CD14-positive monocyte (primary cell): ENCODE results near the gene NANOS3. TPM values are rescaled to one million over a fixed set of nuclear protein-coding genes. Genes with fewer than 3 reads are reported as not detected.
"Not testable (repeated sequence)": the region's sequence is repeated elsewhere in the genome, so short reads cannot be mapped to it uniquely, and the experiment has no call there.

ENCODE experiments used
- DNase-seq, 3 donors: peaks; one replicate each; pipeline ENCODE4 v3.0.0-alpha.2; 2011 to 2022
- H2AFZ ChIP-seq: 2 replicates; pipeline ENCODE4 v1.6.0; 2012; ENCODE audit warnings: mild to moderate bottlenecking, low read depth, low read length, inconsistent platforms; ENCODE audit not compliant: insufficient read depth, poor library complexity, severe bottlenecking
- H3K27ac ChIP-seq, 2 donors: 1 replicate in 1 of 2; 2 replicates in 1 of 2; pipeline ENCODE4 v1.5.1; 2012 to 2013; ENCODE audit warnings: low read length in 2 of 2, control low read depth in 1 of 2, inconsistent platforms in 1 of 2, low read depth in 1 of 2, mild to moderate bottlenecking in 1 of 2
- H3K27me3 ChIP-seq, 2 donors: one replicate each; pipeline versions ENCODE4 v1.6.0 to v1.6.1; 2011 to 2013; ENCODE audit warnings: low read length in 2 of 2; ENCODE audit not compliant: control insufficient read depth in 2 of 2, insufficient read depth in 2 of 2
- H3K36me3 ChIP-seq, 2 donors: replicated peaks in 1 of 2; 1 replicate in 1 of 2; 2 replicates in 1 of 2; pipeline versions ENCODE4 v1.5.1 to v1.6.1; 2012 to 2013; ENCODE audit warnings: low read length in 2 of 2, control low read depth in 1 of 2, inconsistent platforms in 1 of 2, mild to moderate bottlenecking in 1 of 2; ENCODE audit not compliant: insufficient read depth in 2 of 2, control insufficient read depth in 1 of 2
- H3K4me1 ChIP-seq, 2 donors: 1 replicate in 1 of 2; 2 replicates in 1 of 2; pipeline versions ENCODE4 v1.5.1 to v1.6.1; 2012 to 2013; ENCODE audit warnings: low read length in 2 of 2, control low read depth in 1 of 2, inconsistent platforms in 1 of 2, mild to moderate bottlenecking in 1 of 2, moderate library complexity in 1 of 2; ENCODE audit not compliant: insufficient read depth in 2 of 2, control insufficient read depth in 1 of 2
- H3K4me2 ChIP-seq: replicated peaks from 2 replicates; pipeline ENCODE3; 2012; ENCODE audit warnings: low read length, moderate library complexity, mild to moderate bottlenecking; ENCODE audit not compliant: poor library complexity, severe bottlenecking; ENCODE audit errors: extremely low read depth
- H3K4me3 ChIP-seq, 3 experiments: fragments of 200-600 bp in 1 of 3; sonication (generic) in 1 of 3; replicated peaks in 1 of 3; 1 replicate in 2 of 3; 2 replicates in 1 of 3; pipeline ENCODE4 v1.5.1; 2011 to 2013; ENCODE audit warnings: low read length in 3 of 3, mild to moderate bottlenecking in 3 of 3, control low read depth in 2 of 3, low read depth in 2 of 3, inconsistent platforms in 1 of 3, moderate library complexity in 1 of 3
- H3K79me2 ChIP-seq: 2 replicates; pipeline ENCODE4 v1.6.0; 2012; ENCODE audit warnings: mild to moderate bottlenecking, control low read depth, inconsistent platforms, low read length, moderate library complexity; ENCODE audit not compliant: insufficient read depth
- H3K9ac ChIP-seq: 2 replicates; pipeline ENCODE4 v1.6.0; 2017; ENCODE audit warnings: low read length, mild to moderate bottlenecking; ENCODE audit not compliant: insufficient read depth, poor library complexity, severe bottlenecking
- H3K9me3 ChIP-seq, 2 donors: replicated peaks in 1 of 2; 1 replicate in 1 of 2; 2 replicates in 1 of 2; pipeline versions ENCODE4 v1.5.1 to v1.6.1; 2012 to 2013; ENCODE audit warnings: low read length in 2 of 2, control low read depth in 1 of 2; ENCODE audit not compliant: control insufficient read depth in 1 of 2, insufficient read depth in 1 of 2
- H4K20me1 ChIP-seq: 2 replicates; pipeline ENCODE4 v1.6.0; 2012; ENCODE audit warnings: mild to moderate bottlenecking, low read length, control low read depth, moderate library complexity; ENCODE audit not compliant: insufficient read depth
- H3K27ac Mint-ChIP-seq, 7 donors: one replicate each; pipeline ENCODE4 v1.8.0; 2020; ENCODE audit warnings: mild to moderate bottlenecking in 7 of 7, mixed read lengths in 7 of 7, moderate library complexity in 6 of 7, inconsistent platforms in 2 of 7
- H3K27me3 Mint-ChIP-seq, 3 donors: one replicate each; pipeline ENCODE4 v1.8.0; 2021 to 2022; ENCODE audit warnings: low read depth in 3 of 3, mild to moderate bottlenecking in 3 of 3, mixed read lengths in 3 of 3, moderate library complexity in 3 of 3, inconsistent platforms in 1 of 3
- H3K36me3 Mint-ChIP-seq, 2 donors: one replicate each; pipeline ENCODE4 v1.8.0; 2020; ENCODE audit warnings: mixed read lengths in 2 of 2, inconsistent platforms in 1 of 2, mild to moderate bottlenecking in 1 of 2
- H3K4me1 Mint-ChIP-seq: one replicate; pipeline ENCODE4 v1.8.0; 2020; ENCODE audit warnings: mild to moderate bottlenecking, mixed read lengths
- H3K4me3 Mint-ChIP-seq, 2 donors: one replicate each; pipeline ENCODE4 v1.8.0; 2020; ENCODE audit warnings: mild to moderate bottlenecking in 2 of 2, mixed read lengths in 2 of 2, moderate library complexity in 1 of 2
- H3K9me3 Mint-ChIP-seq, 7 donors: one replicate each; pipeline ENCODE4 v1.8.0; 2020 to 2022; ENCODE audit warnings: mixed read lengths in 7 of 7, mild to moderate bottlenecking in 6 of 7, moderate library complexity in 6 of 7, inconsistent platforms in 2 of 7
- WGBS: methylation state at CpG from one replicate; pipeline ENCODE4 v1.1.5; 2013; ENCODE audit warnings: missing lambda C conversion rate; ENCODE audit not compliant: insufficient coverage; 5-methylcytosine and 5-hydroxymethylcytosine counted together
- intact Hi-C, 2 donors: fragments of 100-400 bp; cut with micrococcal nuclease; formaldehyde crosslinking; loops; one replicate each; pipeline versions ENCODE4 v1.15.0 to v1.15.1; 2023
- polyA plus RNA-seq, 3 donors: library from polyadenylated mRNA; depleted of rRNA in 1 of 3; unstranded in 2 of 3; stranded (reverse) in 1 of 3; fragments of 300-500 nt in 2 of 3; fragments of >200 nt in 1 of 3; fragmentation: Illumina TruSeq in 2 of 3; gene quantifications; 1 replicate in 2 of 3; 2 replicates in 1 of 3; pipeline ENCODE4 v1.2.3, GENCODE V29; 2012 to 2021
- TF ChIP-seq, protein P1 (sequence below): fragments of 200-600 bp; IDR thresholded peaks from one replicate; pipeline ENCODE4 v1.8.0; 2022; ENCODE audit warnings: antibody characterized with exemption, mild to moderate bottlenecking

NANOS3 gene
- polyA plus RNA-seq, 3 donors, result not detected

DNA sequence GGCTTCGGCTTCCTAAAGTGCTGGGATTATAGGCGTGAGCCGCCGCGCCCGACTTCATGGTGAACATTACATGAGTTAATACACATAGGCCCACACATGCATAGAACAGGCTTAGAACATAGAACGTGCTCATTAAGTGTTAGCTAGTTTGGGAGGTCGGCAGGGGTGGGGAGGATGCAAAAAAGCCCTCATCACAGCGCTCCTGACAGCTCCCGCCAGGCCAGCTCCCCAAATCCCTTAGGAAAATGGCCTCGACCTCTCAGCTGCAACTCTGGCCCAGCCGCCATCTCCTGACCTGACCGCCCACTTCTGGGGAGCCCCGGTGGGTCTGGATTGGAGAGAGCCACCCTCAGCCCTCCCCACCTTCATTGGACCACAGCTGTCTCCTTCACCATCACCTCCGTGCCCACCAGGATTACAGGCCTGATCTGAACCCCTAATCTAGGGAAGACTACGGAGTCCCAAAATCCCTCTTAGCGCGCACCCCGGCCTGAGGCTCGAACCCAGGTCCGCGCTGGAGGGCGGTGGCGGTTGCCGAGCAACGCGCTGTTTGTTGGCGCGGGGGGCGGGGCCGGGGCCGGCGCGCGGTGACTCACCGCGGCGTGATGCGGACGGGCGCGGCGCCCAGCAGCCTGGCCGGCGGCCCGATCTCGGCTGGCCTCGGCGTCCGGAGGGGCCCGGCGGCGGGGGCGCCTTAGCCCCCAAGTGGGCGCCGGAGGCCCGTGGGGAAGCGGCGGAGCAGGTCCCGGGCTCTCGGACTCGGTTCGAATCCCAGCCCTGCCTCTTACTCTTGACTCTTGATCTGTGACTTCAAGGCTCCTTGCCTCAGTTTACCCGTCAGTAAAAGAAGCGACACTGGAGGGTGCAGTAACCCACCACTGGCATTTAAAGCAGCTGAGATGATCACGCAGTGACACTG, 26.7 kb upstream of the NANOS3 start:
- H3K4me3 Mint-ChIP-seq, result peak overlapping the region; percentile 80 to 88
- Histone ChIP-seq H3K9me3 (no peaks in the 10 kb centered on the region), H3K4me3 (peak overlapping the region; percentile 27 to 37 (median 34)), H4K20me1 (no peaks in the 10 kb centered on the region), H3K4me2 (peak overlapping the region; percentile 40), H3K36me3 (no peaks in the 10 kb centered on the region), H2AFZ (no peak overlapping the region), H3K27ac (peak overlapping the region; percentile 84 to 99), H3K9ac (peak overlapping the region; percentile 90), H3K27me3 (no peaks in the 10 kb centered on the region), H3K4me1 (peaks cover 46 to 53% of the 10 kb centered on the region in 2 donors), H3K79me2 (no peaks in the 10 kb centered on the region)
- TF ChIP-seq, protein P1, sequence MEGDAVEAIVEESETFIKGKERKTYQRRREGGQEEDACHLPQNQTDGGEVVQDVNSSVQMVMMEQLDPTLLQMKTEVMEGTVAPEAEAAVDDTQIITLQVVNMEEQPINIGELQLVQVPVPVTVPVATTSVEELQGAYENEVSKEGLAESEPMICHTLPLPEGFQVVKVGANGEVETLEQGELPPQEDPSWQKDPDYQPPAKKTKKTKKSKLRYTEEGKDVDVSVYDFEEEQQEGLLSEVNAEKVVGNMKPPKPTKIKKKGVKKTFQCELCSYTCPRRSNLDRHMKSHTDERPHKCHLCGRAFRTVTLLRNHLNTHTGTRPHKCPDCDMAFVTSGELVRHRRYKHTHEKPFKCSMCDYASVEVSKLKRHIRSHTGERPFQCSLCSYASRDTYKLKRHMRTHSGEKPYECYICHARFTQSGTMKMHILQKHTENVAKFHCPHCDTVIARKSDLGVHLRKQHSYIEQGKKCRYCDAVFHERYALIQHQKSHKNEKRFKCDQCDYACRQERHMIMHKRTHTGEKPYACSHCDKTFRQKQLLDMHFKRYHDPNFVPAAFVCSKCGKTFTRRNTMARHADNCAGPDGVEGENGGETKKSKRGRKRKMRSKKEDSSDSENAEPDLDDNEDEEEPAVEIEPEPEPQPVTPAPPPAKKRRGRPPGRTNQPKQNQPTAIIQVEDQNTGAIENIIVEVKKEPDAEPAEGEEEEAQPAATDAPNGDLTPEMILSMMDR, result no peak
- peak overlapping the region; percentile 99 to 100 (median 99) for H3K27ac Mint-ChIP-seq
- peaks cover 48% of the 10 kb centered on the region for H3K4me1 Mint-ChIP-seq
- no peaks in the 10 kb centered on the region for H3K9me3 Mint-ChIP-seq
- intact Hi-C loops, result loop anchor here (2.0 to 10.0 kb wide), 4 partner anchors 13 to 1065 kb away; partner anchors contain the start of genes IER2 (in 1 of the 2) and STX10 (in 1 of the 2)
- DNase-seq, result peak; percentile 81 to 88 (median 84)
- peaks cover 0 to 2% of the 10 kb centered on the region in 2 donors for H3K36me3 Mint-ChIP-seq
- WGBS, result 7% methylated on average over 57 of the region's 66 CpGs
- H3K27me3 Mint-ChIP-seq, result peaks cover 0 to 5% (median 2%) of the 10 kb centered on the region in 3 donors

DNA sequence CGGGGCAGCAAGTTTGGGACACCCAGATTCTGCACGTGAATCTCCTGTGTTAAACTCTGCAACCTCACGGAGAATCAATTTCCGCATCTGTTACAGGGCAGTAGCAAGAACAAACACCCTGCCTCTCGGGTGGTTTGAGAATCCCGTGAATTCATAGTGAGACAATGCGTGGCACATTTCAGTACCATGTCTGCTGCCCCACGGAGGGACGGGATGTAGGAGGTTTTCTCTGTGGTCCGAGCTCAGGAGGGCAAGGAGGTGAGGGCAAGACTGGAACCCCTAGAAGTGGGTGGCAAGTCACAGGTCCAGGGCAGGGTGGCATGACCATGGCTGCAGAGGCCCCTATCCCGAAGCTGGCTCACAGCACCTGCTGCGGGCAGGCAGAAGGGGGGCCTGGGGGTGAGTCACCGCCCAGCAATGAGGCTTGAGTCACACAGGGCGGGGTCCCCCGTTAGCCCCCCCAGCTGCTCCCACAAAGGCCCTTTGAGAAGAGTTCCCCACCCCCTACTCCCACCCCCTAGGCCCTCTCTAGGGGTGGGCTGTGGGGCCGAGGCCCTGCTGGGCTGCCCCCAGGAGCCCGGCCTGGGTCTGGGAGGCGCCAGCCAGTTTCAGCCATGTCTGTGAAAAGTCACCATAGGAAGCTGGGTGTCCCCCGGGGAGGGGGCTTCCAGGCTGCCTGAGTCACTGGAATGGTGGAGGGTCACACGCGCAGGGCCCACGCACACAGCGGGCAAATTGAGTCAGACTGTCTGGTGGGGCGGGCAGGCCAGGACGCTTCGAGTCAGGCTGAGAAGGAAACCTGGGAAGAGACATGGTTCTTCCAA, 25.8 kb upstream of the NANOS3 start:
- Histone ChIP-seq H2AFZ (no peak overlapping the region), H3K79me2 (no peaks in the 10 kb centered on the region), H3K9me3 (no peaks in the 10 kb centered on the region), H3K36me3 (no peaks in the 10 kb centered on the region), H3K4me1 (peaks cover 40 to 48% of the 10 kb centered on the region in 2 donors), H3K27me3 (no peaks in the 10 kb centered on the region), H3K27ac (peak overlapping the region; percentile 84 to 99), H3K4me2 (peak overlapping the region; percentile 40), H3K9ac (peak overlapping the region; percentile 90), H4K20me1 (no peaks in the 10 kb centered on the region), H3K4me3 (peak overlapping the region; percentile 27 to 37 (median 34))
- Mint-ChIP-seq H3K27ac (peak overlapping the region; percentile 98 to 99 (median 99)), H3K9me3 (no peaks in the 10 kb centered on the region), H3K27me3 (peaks cover 0 to 5% (median 2%) of the 10 kb centered on the region in 3 donors), H3K4me3 (peak overlapping the region; percentile 80 to 88), H3K36me3 (peaks cover 0 to 2% of the 10 kb centered on the region in 2 donors), H3K4me1 (peaks cover 44% of the 10 kb centered on the region)
- intact Hi-C loops, result loop anchor here (1.0 to 5.0 kb wide), 3 partner anchors 10 to 119 kb away; no protein-coding TSS in a partner anchor
- TF ChIP-seq, protein P1, result no peak
- WGBS, result 50% methylated on average over 20 of the region's 26 CpGs
- peak; percentile 95 to 98 (median 96) for DNase-seq

DNA sequence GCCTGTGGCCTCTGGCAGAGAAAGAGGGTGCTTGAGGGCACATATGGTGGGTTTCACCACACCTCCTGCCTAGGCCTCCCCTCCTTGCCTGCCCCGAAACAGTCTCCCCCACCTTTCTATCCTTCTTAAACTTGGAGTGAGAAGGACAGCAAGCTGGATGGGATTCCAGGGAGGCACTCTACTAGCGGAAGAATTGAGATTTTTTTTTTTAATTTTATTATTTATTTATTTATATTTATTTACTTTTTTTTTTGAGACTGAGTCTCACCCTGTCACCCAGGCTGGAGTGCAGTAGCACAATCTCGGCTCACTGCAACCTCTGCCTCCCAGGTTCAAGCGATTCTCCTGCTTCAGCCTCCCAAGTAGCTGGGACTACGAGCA, 25.2 kb upstream of the NANOS3 start:
- Histone ChIP-seq H3K9ac (peak overlapping the region; percentile 90), H3K4me2 (peak overlapping the region; percentile 24), H3K27ac (peak overlapping the region in 1 of 2 donors; percentile 99), H3K4me1 (peaks cover 37 to 43% of the 10 kb centered on the region in 2 donors)
- not testable (repeated sequence) for H4K20me1 ChIP-seq, H3K36me3 Mint-ChIP-seq, H3K27me3 ChIP-seq, H3K79me2 ChIP-seq, H3K9me3 ChIP-seq, H3K9me3 Mint-ChIP-seq, DNase-seq, H2AFZ ChIP-seq, H3K4me3 Mint-ChIP-seq, H3K4me3 ChIP-seq, H3K27me3 Mint-ChIP-seq, H3K36me3 ChIP-seq
- Mint-ChIP-seq H3K27ac (peak overlapping the region; percentile 76 to 99 (median 98)), H3K4me1 (peaks cover 39% of the 10 kb centered on the region)
- no CpG with 5 or more reads among the region's 5 CpGs for WGBS
- intact Hi-C loops, result loop anchor here (1.0 to 5.0 kb wide), 3 partner anchors 10 to 119 kb away; no protein-coding TSS in a partner anchor
